HCT116 (cell line): ENCODE measurements around the gene ATXN1. TPM values are rescaled to one million over a fixed set of nuclear protein-coding genes. Genes with fewer than 3 reads are reported as not detected.

ENCODE experiments used
- ATAC-seq: fragments of 200-7000 bp; cut with Tn5 transposase; 2 replicates; pipeline ENCODE4 v1.9.1; 2020; ENCODE audit warnings: mild to moderate bottlenecking, moderate library complexity
- BruUV-seq: library from RNA; stranded (reverse); fragments of 400-500 nt; replicated peaks from 2 replicates; lab custom pipeline; 2021; lab: Mats Ljungman, UMichigan
- CTCF ChIA-PET: fragments of 300-600 bp; sonication (Branson Sonifier 250); formaldehyde crosslinking; loops from one replicate; lab custom pipeline; 2021; ENCODE audit warnings: antibody characterized with exemption; lab: Charles Lee
- POLR2A ChIA-PET: fragments of 300-600, 350-600 bp; sonication (Branson Sonifier 250); formaldehyde crosslinking; loops from one replicate; lab custom pipeline; 2021; ENCODE audit warnings: antibody characterized with exemption; lab: Charles Lee
- RAD21 ChIA-PET, 2 experiments: fragments of 300-600 bp; sonication (Branson Sonifier 250); formaldehyde crosslinking; loops; one replicate each; lab custom pipeline; 2023; ENCODE audit warnings: low total read pairs in 2 of 2; ENCODE audit not compliant: uncharacterized antibody in 2 of 2, unreplicated experiment in 2 of 2, low non-redundant PET in 1 of 2; lab: Charles Lee
- DNase-seq: peaks from one replicate; pipeline ENCODE4 v3.0.0-alpha.2; 2010; ENCODE audit warnings: low read depth, low spot score
- H2AFZ ChIP-seq: fragments of 200-600 bp; shearing (Covaris generic), sonication (generic); 2 replicates; pipeline ENCODE4 v1.6.1; 2017; ENCODE audit warnings: low read depth, mixed run types, mixed read lengths, antibody characterized with exemption, low read length; ENCODE audit not compliant: poor library complexity, severe bottlenecking
- H3K27ac ChIP-seq: 2 replicates; pipeline ENCODE4 v1.5.1; 2012; ENCODE audit warnings: low read depth, low read length
- H3K27me3 ChIP-seq: fragments of 200-600 bp; sonication (generic); 2 replicates; pipeline ENCODE4 v1.6.1; 2016; ENCODE audit warnings: mixed run types, low read length, mixed read lengths; ENCODE audit not compliant: insufficient read depth
- H3K36me3 ChIP-seq, 2 experiments: fragments of 200-500 bp in 1 of 2; fragments of 200-600 bp in 1 of 2; sonication (Bioruptor generic) in 1 of 2; sonication (generic) in 1 of 2; 2 replicates each; pipeline versions ENCODE4 v1.5.1 to v1.6.1; 2014 to 2016; ENCODE audit warnings: low read length in 2 of 2, inconsistent platforms in 1 of 2, mixed read lengths in 1 of 2, mixed run types in 1 of 2; ENCODE audit not compliant: insufficient read depth in 2 of 2, control insufficient read depth in 1 of 2
- H3K4me1 ChIP-seq, 2 experiments: fragments of 200-600 bp in 1 of 2; sonication (generic) in 1 of 2; 2 replicates each; pipeline versions ENCODE4 v1.5.1 to v1.6.1; 2012 to 2017; ENCODE audit warnings: low read length in 2 of 2, inconsistent platforms in 1 of 2, mild to moderate bottlenecking in 1 of 2, mixed read lengths in 1 of 2, mixed run types in 1 of 2, moderate library complexity in 1 of 2; ENCODE audit not compliant: insufficient read depth in 2 of 2, control insufficient read depth in 1 of 2
- H3K4me2 ChIP-seq: fragments of 200-600 bp; sonication (generic); 2 replicates; pipeline ENCODE4 v1.6.1; 2017; ENCODE audit warnings: mixed run types, low read length, mixed read lengths
- H3K4me3 ChIP-seq, 2 experiments: fragments of 200-600 bp in 1 of 2; sonication (generic) in 1 of 2; replicated peaks in 1 of 2; 2 replicates each; pipeline ENCODE4 v1.5.1; 2011 to 2016; ENCODE audit warnings: low read length in 2 of 2, control low read depth in 1 of 2, low read depth in 1 of 2, mild to moderate bottlenecking in 1 of 2, mixed read lengths in 1 of 2, mixed run types in 1 of 2
- H3K79me2 ChIP-seq: fragments of 200-600 bp; sonication (generic); 2 replicates; pipeline ENCODE4 v1.6.1; 2017; ENCODE audit warnings: mild to moderate bottlenecking, mixed run types, low read length, moderate library complexity, mixed read lengths; ENCODE audit not compliant: insufficient read depth
- H3K9ac ChIP-seq: fragments of 200-600 bp; sonication (generic); 2 replicates; pipeline ENCODE4 v1.6.1; 2016; ENCODE audit warnings: low read length, mixed read lengths
- H3K9me2 ChIP-seq: fragments of 200-600 bp; sonication (generic), shearing (Covaris generic); 2 replicates; pipeline ENCODE4 v1.6.1; 2017; ENCODE audit warnings: mixed run types, mild to moderate bottlenecking, moderate library complexity; ENCODE audit not compliant: insufficient read depth
- H3K9me3 ChIP-seq, 2 experiments: fragments of 200-500 bp in 1 of 2; fragments of 200-600 bp in 1 of 2; sonication (Bioruptor generic) in 1 of 2; sonication (generic) in 1 of 2; 2 replicates each; pipeline ENCODE4 v1.6.1; 2014 to 2017; ENCODE audit warnings: low read length in 2 of 2, mixed read lengths in 2 of 2, inconsistent platforms in 1 of 2, low read depth in 1 of 2, mild to moderate bottlenecking in 1 of 2, mixed run types in 1 of 2, moderate library complexity in 1 of 2; ENCODE audit not compliant: control insufficient read depth in 1 of 2, insufficient read depth in 1 of 2
- H4K20me1 ChIP-seq: fragments of 200-600 bp; sonication (generic), shearing (Covaris generic); 2 replicates; pipeline ENCODE4 v1.6.1; 2017; ENCODE audit warnings: mixed run types, mild to moderate bottlenecking, moderate library complexity; ENCODE audit not compliant: insufficient read depth
- EGR1 ChIP-seq: IDR thresholded peaks from 2 replicates; pipeline ENCODE4 v1.6.1; 2012; ENCODE audit warnings: low read depth
- EZH2 ChIP-seq: fragments of 200-600 bp; sonication (generic); IDR thresholded peaks from 2 replicates; pipeline ENCODE4 v1.6.1; 2017; ENCODE audit warnings: antibody characterized with exemption, mixed run types
- EZH2phosphoT487 ChIP-seq: fragments of 200-600 bp; IDR thresholded peaks from 2 replicates; pipeline ENCODE4 v1.6.1; 2018; ENCODE audit warnings: antibody characterized with exemption, borderline replicate concordance
- SP1 ChIP-seq: IDR thresholded peaks from 2 replicates; pipeline ENCODE4 v1.6.1; 2012; ENCODE audit warnings: low read depth
- SRF ChIP-seq: IDR thresholded peaks from 2 replicates; pipeline ENCODE4 v1.6.1; 2012; ENCODE audit warnings: low read depth
- intact Hi-C: fragments of 100-400 bp; cut with micrococcal nuclease; formaldehyde crosslinking; loops from 2 replicates; pipeline ENCODE4 v1.10.0; 2022
- total RNA-seq: library from RNA; stranded (reverse); gene quantifications from one replicate; pipeline ENCODE4 v1.2.1, GENCODE V29; 2021; ENCODE audit not compliant: unreplicated experiment
- TF ChIP-seq, protein P1 (sequence below): IDR thresholded peaks from 2 replicates; pipeline ENCODE4 v1.6.1; 2011; ENCODE audit warnings: mild to moderate bottlenecking, low read length, moderate library complexity; ENCODE audit not compliant: insufficient replicate concordance; ENCODE audit errors: extremely low read depth
- TF ChIP-seq, protein P2 (sequence below), 3 experiments: fragments of 200-600 bp in 1 of 3; sonication (generic) in 1 of 3; IDR thresholded peaks in 2 of 3; conservative IDR thresholded peaks in 1 of 3; 2 replicates each; pipeline ENCODE4 v1.5.1; 2012 to 2017; ENCODE audit warnings: low read depth in 2 of 3, low read length in 2 of 3, antibody characterized with exemption in 1 of 3, borderline replicate concordance in 1 of 3, control low read depth in 1 of 3, mild to moderate bottlenecking in 1 of 3, mixed read lengths in 1 of 3, mixed run types in 1 of 3, moderate library complexity in 1 of 3; ENCODE audit not compliant: insufficient read depth in 1 of 3

The ATXN1 gene
- total RNA-seq, 1 experiment from 2014 or later: 21.0 TPM

GRCh38 chr6:16691324-16691723 is 69.9 kb downstream of the ATXN1 start:
- no peaks in the 10 kb centered on the region for H3K27me3 ChIP-seq
- H3K9me3 ChIP-seq: no peaks in the 10 kb centered on the region
- no peaks in the 10 kb centered on the region for H3K9me2 ChIP-seq
- no peaks in the 10 kb centered on the region; the same call in 1 of the 2 replicates for H3K79me2 ChIP-seq
- no peak overlapping the region for H2AFZ ChIP-seq
- no peaks in the 10 kb centered on the region for H4K20me1 ChIP-seq
- H3K9ac ChIP-seq: no peak overlapping the region
- ATAC-seq (no peak), DNase-seq (no peak)
- no peak overlapping the region for H3K4me3 ChIP-seq
- intact Hi-C loops: no loop called here
- peaks cover 0 to 12% of the 10 kb centered on the region in 2 experiments; a peak in 3 of 4 replicates for H3K4me1 ChIP-seq
- no peak overlapping the region for H3K27ac ChIP-seq
- POLR2A ChIA-PET: no interaction called here
- TF ChIP-seq SP1 (no peak), EZH2 (no peak), SRF (no peak), EGR1 (no peak), EZH2phosphoT487 (no peak)
- TF ChIP-seq, protein P1, sequence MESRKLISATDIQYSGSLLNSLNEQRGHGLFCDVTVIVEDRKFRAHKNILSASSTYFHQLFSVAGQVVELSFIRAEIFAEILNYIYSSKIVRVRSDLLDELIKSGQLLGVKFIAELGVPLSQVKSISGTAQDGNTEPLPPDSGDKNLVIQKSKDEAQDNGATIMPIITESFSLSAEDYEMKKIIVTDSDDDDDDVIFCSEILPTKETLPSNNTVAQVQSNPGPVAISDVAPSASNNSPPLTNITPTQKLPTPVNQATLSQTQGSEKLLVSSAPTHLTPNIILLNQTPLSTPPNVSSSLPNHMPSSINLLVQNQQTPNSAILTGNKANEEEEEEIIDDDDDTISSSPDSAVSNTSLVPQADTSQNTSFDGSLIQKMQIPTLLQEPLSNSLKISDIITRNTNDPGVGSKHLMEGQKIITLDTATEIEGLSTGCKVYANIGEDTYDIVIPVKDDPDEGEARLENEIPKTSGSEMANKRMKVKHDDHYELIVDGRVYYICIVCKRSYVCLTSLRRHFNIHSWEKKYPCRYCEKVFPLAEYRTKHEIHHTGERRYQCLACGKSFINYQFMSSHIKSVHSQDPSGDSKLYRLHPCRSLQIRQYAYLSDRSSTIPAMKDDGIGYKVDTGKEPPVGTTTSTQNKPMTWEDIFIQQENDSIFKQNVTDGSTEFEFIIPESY: no peak
- TF ChIP-seq, protein P2, sequence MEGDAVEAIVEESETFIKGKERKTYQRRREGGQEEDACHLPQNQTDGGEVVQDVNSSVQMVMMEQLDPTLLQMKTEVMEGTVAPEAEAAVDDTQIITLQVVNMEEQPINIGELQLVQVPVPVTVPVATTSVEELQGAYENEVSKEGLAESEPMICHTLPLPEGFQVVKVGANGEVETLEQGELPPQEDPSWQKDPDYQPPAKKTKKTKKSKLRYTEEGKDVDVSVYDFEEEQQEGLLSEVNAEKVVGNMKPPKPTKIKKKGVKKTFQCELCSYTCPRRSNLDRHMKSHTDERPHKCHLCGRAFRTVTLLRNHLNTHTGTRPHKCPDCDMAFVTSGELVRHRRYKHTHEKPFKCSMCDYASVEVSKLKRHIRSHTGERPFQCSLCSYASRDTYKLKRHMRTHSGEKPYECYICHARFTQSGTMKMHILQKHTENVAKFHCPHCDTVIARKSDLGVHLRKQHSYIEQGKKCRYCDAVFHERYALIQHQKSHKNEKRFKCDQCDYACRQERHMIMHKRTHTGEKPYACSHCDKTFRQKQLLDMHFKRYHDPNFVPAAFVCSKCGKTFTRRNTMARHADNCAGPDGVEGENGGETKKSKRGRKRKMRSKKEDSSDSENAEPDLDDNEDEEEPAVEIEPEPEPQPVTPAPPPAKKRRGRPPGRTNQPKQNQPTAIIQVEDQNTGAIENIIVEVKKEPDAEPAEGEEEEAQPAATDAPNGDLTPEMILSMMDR (IDR thresholded peaks at IDR 0.05 in 2 of 3, conservative IDR thresholded peaks at IDR 0.05 in 1 of 3; ENCODE audit: borderline replicate concordance in 1 of 3, insufficient read depth in 1 of 3, low read depth in 2 of 3, low read length in 2 of 3): no peak
- no TSS peak for BruUV-seq
- H3K4me2 ChIP-seq: no peak overlapping the region
- no peaks in the 10 kb centered on the region for H3K36me3 ChIP-seq
- CTCF ChIA-PET: interaction anchor here (1.8 kb wide), 1 partner anchor 72 kb away, joined by 5 read pairs; no protein-coding TSS in a partner anchor
- RAD21 ChIA-PET: no interaction called here
